HepG2 (cell line): ENCODE measurements around the gene PYY. TPM values are rescaled to one million over a fixed set of nuclear protein-coding genes. Genes with fewer than 3 reads are reported as not detected.

ENCODE experiments used
- ATAC-seq: fragments of 200-7000 bp; cut with Tn5 transposase; 3 replicates; pipeline ENCODE4 v1.9.1; 2020; ENCODE audit warnings: mild to moderate bottlenecking, moderate library complexity
- BruUV-seq: library from RNA; stranded (reverse); fragments of 400-500 nt; replicated peaks from 2 replicates; lab custom pipeline; 2021; lab: Mats Ljungman, UMichigan
- CTCF ChIA-PET: fragments of 300-600 bp; formaldehyde crosslinking; extraction: SDS; loops from one replicate; lab custom pipeline; 2021; ENCODE audit warnings: low total read pairs, inconsistent platforms, low intra/inter-chr PET ratio; lab: Yijun Ruan, JAX
- POLR2A ChIA-PET: fragments of 350-600 bp; sonication (Branson Sonifier 250); formaldehyde crosslinking; loops from one replicate; lab custom pipeline; 2020; ENCODE audit warnings: antibody characterized with exemption, inconsistent platforms; lab: Yijun Ruan, JAX
- DNase-seq: peaks from one replicate; pipeline ENCODE4 v3.0.0-alpha.2; 2015; ENCODE audit warnings: low spot score
- FAIRE-seq: peaks from 3 replicates; lab custom pipeline; 2011; peaks lifted over from hg19 to GRCh38; lab: Jason Lieb, UNC
- H2AFZ ChIP-seq: one replicate; pipeline ENCODE4 v1.6.1; 2011; ENCODE audit warnings: low read length, inconsistent platforms
- H3K27ac ChIP-seq: fragments of 300-600 bp; 3 replicates; pipeline ENCODE4 v1.8.0; 2011; ENCODE audit warnings: mixed run types, mild to moderate bottlenecking, mixed read lengths, low read length, inconsistent platforms; ENCODE audit not compliant: insufficient read depth; ENCODE audit errors: extremely low read length
- H3K27me3 ChIP-seq, 2 experiments: fragments of 200-600 bp in 1 of 2; 2 replicates in 1 of 2; 3 replicates in 1 of 2; pipeline versions ENCODE4 v1.6.0 to v1.8.0; 2011; ENCODE audit warnings: low read length in 2 of 2, mild to moderate bottlenecking in 2 of 2, moderate library complexity in 2 of 2, inconsistent platforms in 1 of 2; ENCODE audit not compliant: insufficient read depth in 2 of 2, control insufficient read depth in 1 of 2
- H3K36me3 ChIP-seq, 2 experiments: fragments of 200-600 bp in 1 of 2; replicated peaks in 1 of 2; 2 replicates in 1 of 2; 3 replicates in 1 of 2; pipeline versions ENCODE4 v1.5.1 to v1.8.0; 2011; ENCODE audit warnings: low read length in 2 of 2, inconsistent platforms in 1 of 2; ENCODE audit not compliant: insufficient read depth in 2 of 2, control insufficient read depth in 1 of 2
- H3K4me1 ChIP-seq: 2 replicates; pipeline ENCODE4 v1.5.1; 2012; ENCODE audit warnings: low read length, inconsistent platforms; ENCODE audit not compliant: insufficient read depth
- H3K4me2 ChIP-seq: 2 replicates; pipeline ENCODE4 v1.6.0; 2011; ENCODE audit warnings: low read depth, low read length, inconsistent platforms
- H3K4me3 ChIP-seq, 3 experiments: fragments of 200-600 bp in 1 of 3; sonication (generic), shearing (Covaris generic) in 1 of 3; replicated peaks in 1 of 3; 2 replicates each; pipeline ENCODE4 v1.5.1; 2011 to 2016; ENCODE audit warnings: low read length in 3 of 3, inconsistent platforms in 2 of 3, low read depth in 2 of 3, mild to moderate bottlenecking in 2 of 3, control low read depth in 1 of 3, mixed read lengths in 1 of 3; ENCODE audit not compliant: insufficient read depth in 1 of 3
- H3K79me2 ChIP-seq: one replicate; pipeline ENCODE4 v1.6.1; 2011; ENCODE audit warnings: low read length, inconsistent platforms; ENCODE audit not compliant: insufficient read depth
- H3K9ac ChIP-seq: 2 replicates; pipeline ENCODE4 v1.6.0; 2011; ENCODE audit warnings: mild to moderate bottlenecking, low read depth, low read length, inconsistent platforms; ENCODE audit not compliant: insufficient read depth
- H3K9me3 ChIP-seq: 2 replicates; pipeline ENCODE4 v1.5.1; 2012; ENCODE audit warnings: mild to moderate bottlenecking, low read length
- H4K20me1 ChIP-seq: 2 replicates; pipeline ENCODE4 v1.6.0; 2011; ENCODE audit warnings: inconsistent platforms, mild to moderate bottlenecking, low read length, moderate library complexity; ENCODE audit not compliant: insufficient read depth
- ATRX ChIP-seq: sonication (generic); formaldehyde crosslinking; IDR thresholded peaks from 2 replicates; pipeline ENCODE4 v1.4.0; 2020; ENCODE audit warnings: missing genetic modification reagents, borderline replicate concordance
- CHD2 ChIP-seq: IDR thresholded peaks from 2 replicates; pipeline ENCODE4 v1.6.1; 2011; ENCODE audit warnings: low read depth, low read length, improper control_type of control experiment
- CREB3 ChIP-seq: sonication (generic); formaldehyde crosslinking; IDR thresholded peaks from 2 replicates; pipeline ENCODE4 v1.5.0; 2020; ENCODE audit warnings: missing genetic modification reagents
- CSRNP2 ChIP-seq: sonication (generic); formaldehyde crosslinking; conservative IDR thresholded peaks from 2 replicates; pipeline ENCODE4 v1.8.0; 2022; ENCODE audit warnings: low read depth, missing genetic modification reagents
- HNRNPH1 ChIP-seq: fragments of 200-400 bp; formaldehyde crosslinking; optimal IDR thresholded peaks from 2 replicates; pipeline ENCODE3; 2017; ENCODE audit warnings: mild to moderate bottlenecking, low read depth, low read length
- HNRNPUL1 ChIP-seq: fragments of 200-400 bp; formaldehyde crosslinking; IDR thresholded peaks from 2 replicates; pipeline ENCODE4 v1.6.1; 2017; ENCODE audit warnings: low read depth, mild to moderate bottlenecking, low read length, moderate library complexity
- KLF6 ChIP-seq: IDR thresholded peaks from 2 replicates; pipeline ENCODE4 v1.8.0; 2016; ENCODE audit warnings: missing biosample characterization, missing genetic modification reagents
- MXD4 ChIP-seq: IDR thresholded peaks from 2 replicates; pipeline ENCODE4 v1.6.1; 2016; ENCODE audit warnings: mild to moderate bottlenecking, missing biosample characterization, missing genetic modification reagents
- TEAD3 ChIP-seq: optimal IDR thresholded peaks from 2 replicates; pipeline ENCODE3; 2016; ENCODE audit warnings: borderline replicate concordance
- ZFP1 ChIP-seq: IDR thresholded peaks from 2 replicates; pipeline ENCODE4 v1.6.1; 2016
- ZNF121 ChIP-seq: sonication (generic); formaldehyde crosslinking; IDR thresholded peaks from 2 replicates; pipeline ENCODE4 v1.5.0; 2020; ENCODE audit warnings: mild to moderate bottlenecking, missing genetic modification reagents
- ZNF251 ChIP-seq: sonication (generic); formaldehyde crosslinking; IDR thresholded peaks from 2 replicates; pipeline ENCODE4 v1.9.0; 2021; ENCODE audit warnings: mild to moderate bottlenecking, missing genetic modification reagents
- ZNF282 ChIP-seq: fragments of 450-650 bp; IDR thresholded peaks from 2 replicates; pipeline ENCODE4 v1.6.1; 2018; ENCODE audit not compliant: partially characterized antibody
- ZNF354B ChIP-seq: sonication (generic); formaldehyde crosslinking; IDR thresholded peaks from 2 replicates; pipeline ENCODE4 v1.8.0; 2022; ENCODE audit warnings: mild to moderate bottlenecking, missing genetic modification reagents
- ZNF7 ChIP-seq: IDR thresholded peaks from 2 replicates; pipeline ENCODE4 v1.6.1; 2016; ENCODE audit warnings: missing biosample characterization, missing genetic modification reagents
- ZNF766 ChIP-seq: sonication (generic); formaldehyde crosslinking; IDR thresholded peaks from 2 replicates; pipeline ENCODE4 v1.5.0; 2020; ENCODE audit warnings: missing genetic modification reagents, borderline replicate concordance
- ZZZ3 ChIP-seq: sonication (generic); formaldehyde crosslinking; IDR thresholded peaks from 2 replicates; pipeline ENCODE4 v1.4.0; 2020; ENCODE audit warnings: missing genetic modification reagents, mild to moderate bottlenecking, borderline replicate concordance
- WGBS: methylation state at CpG from one replicate; pipeline ENCODE4 v1.1.6; 2017; ENCODE audit warnings: low lambda C conversion rate; 5-methylcytosine and 5-hydroxymethylcytosine counted together
- in situ Hi-C: cut with HindIII; loops from 2 replicates; pipeline ENCODE4 v1.10.0; 2017; ENCODE audit warnings: low pct_unique_long_range_greater_than_20kb; ENCODE audit not compliant: extremely low pct_ligation_motif_present
- intact Hi-C: fragments of 100-400 bp; cut with micrococcal nuclease; formaldehyde crosslinking; loops from one replicate; pipeline ENCODE4 v1.10.0; 2022; ENCODE audit not compliant: unreplicated experiment
- polyA plus RNA-seq, 8 experiments: library from polyadenylated mRNA; depleted of rRNA in 3 of 8; stranded (reverse) in 7 of 8; unstranded in 1 of 8; fragments of >200 nt; fragmentation: Illumina TruSeq in 4 of 8; extraction: Trizol in 4 of 8; gene quantifications; 2 replicates each; pipeline versions ENCODE4 v1.2.1 to v1.2.3, GENCODE V29; 2011 to 2016; ENCODE audit warnings: low read depth in 4 of 8, missing spikeins in 1 of 8, mixed read lengths in 1 of 8; ENCODE audit not compliant: insufficient read depth in 1 of 8
- total RNA-seq, 5 experiments: library from RNA; depleted of rRNA; stranded (reverse); fragments of >200 nt; fragmentation: Illumina TruSeq; extraction: Trizol; gene quantifications; 2 replicates each; pipeline ENCODE4 v1.2.3, GENCODE V29; 2016; ENCODE audit warnings: low read depth in 1 of 5
- TF ChIP-seq, protein P1 (sequence below): IDR thresholded peaks from 2 replicates; pipeline ENCODE4 v1.6.1; 2016; ENCODE audit warnings: low read depth, borderline replicate concordance

PYY gene
- total and polyA plus RNA-seq, 2 of the 13 experiments (the other 11 are each of a cell fraction or from before 2014, with no cell fraction given): 0.25 TPM; not detected in 1

DNA sequence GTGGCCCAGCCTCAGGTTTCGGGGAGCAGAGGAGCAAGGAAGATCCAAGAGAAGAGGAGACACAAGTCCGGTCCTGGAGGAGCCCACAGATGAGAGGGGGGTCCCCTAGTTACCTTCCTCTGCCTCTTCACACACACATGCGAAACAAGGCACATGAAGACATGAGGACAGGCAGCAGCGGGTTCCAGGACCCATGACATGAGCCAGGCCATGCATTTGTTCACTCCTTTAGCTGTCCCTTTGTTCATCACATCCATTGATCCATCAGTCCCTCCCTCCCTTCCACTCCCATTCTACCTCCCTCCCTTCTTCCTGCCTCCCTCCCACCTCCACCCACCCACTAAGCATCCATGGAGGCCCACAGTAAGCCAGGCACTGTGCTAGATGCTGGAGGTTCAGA is 20.8 kb downstream of the PYY start (continued):
- TF ChIP-seq CREB3 (CRISPR knock-in tag): no peak

- Histone ChIP-seq H3K9ac (no peak overlapping the region), H3K4me3 (no peak overlapping the region), H3K36me3 (no peaks in the 10 kb centered on the region)
- 61% methylated on average over 10 of the region's 10 CpGs for WGBS
- CTCF ChIA-PET: no interaction called here
- TF ChIP-seq HNRNPUL1 (no peak), MXD4 (no peak), ZNF251 (no peak), CHD2 (no peak), ZNF354B (no peak), ZNF766 (CRISPR knock-in tag) (no peak), TEAD3 (CRISPR knock-in tag) (no peak), ATRX (CRISPR knock-in tag) (no peak), ZNF282 (no peak), ZFP1 (CRISPR knock-in tag) (no peak), CSRNP2 (no peak), ZNF121 (CRISPR knock-in tag) (no peak), ZNF7 (CRISPR knock-in tag) (no peak), KLF6 (no peak), ZZZ3 (CRISPR knock-in tag) (no peak), HNRNPH1 (no peak)
- TF ChIP-seq, protein P1, sequence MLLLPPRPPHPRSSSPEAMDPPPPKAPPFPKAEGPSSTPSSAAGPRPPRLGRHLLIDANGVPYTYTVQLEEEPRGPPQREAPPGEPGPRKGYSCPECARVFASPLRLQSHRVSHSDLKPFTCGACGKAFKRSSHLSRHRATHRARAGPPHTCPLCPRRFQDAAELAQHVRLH (CRISPR knock-in tag): no peak
- TF ChIP-seq, all 625 proteins: peak for 0
- POLR2A ChIA-PET: no interaction called here
- Histone ChIP-seq H3K27me3 (peaks cover 5 to 54% of the 10 kb centered on the region in 2 experiments; a peak in 4 of 5 replicates), H3K27ac (no peak overlapping the region), H4K20me1 (no peaks in the 10 kb centered on the region), H3K4me1 (peaks cover 37% of the 10 kb centered on the region), H2AFZ (no peak overlapping the region), H3K79me2 (no peaks in the 10 kb centered on the region), H3K9me3 (no peaks in the 10 kb centered on the region), H3K4me2 (no peak overlapping the region)
- ATAC-seq (no peak), FAIRE-seq (no peak), DNase-seq (no peak)
- in situ Hi-C loops: no loop called here
- intact Hi-C loops: no loop called here
- BruUV-seq: no TSS peak
These were observed 21.4 kb downstream of the PYY start for GRCh38 chr17:43932357-43932756.
